IMR-90 (cell line): ENCODE results near the gene TMEM129. TPM values are rescaled to one million over a fixed set of nuclear protein-coding genes. Genes with fewer than 3 reads are reported as not detected.

Experiments
- ATAC-seq: fragments of 200-7000 bp; cut with Tn5 transposase; 2 replicates; pipeline ENCODE4 v1.9.1; 2020; ENCODE audit warnings: low read depth, mild to moderate bottlenecking, moderate library complexity
- BruUV-seq: library from RNA; stranded (reverse); fragments of 400-500 nt; replicated peaks from 2 replicates; lab custom pipeline; 2021; lab: Mats Ljungman, UMichigan
- CTCF ChIA-PET: fragments of 300-600 bp; formaldehyde crosslinking; extraction: SDS; loops from one replicate; lab custom pipeline; 2021; ENCODE audit warnings: antibody characterized with exemption; lab: Yijun Ruan, JAX
- POLR2A ChIA-PET: fragments of 300-600 bp; sonication (Branson Sonifier 250); formaldehyde crosslinking; loops from one replicate; lab custom pipeline; 2022; ENCODE audit warnings: antibody characterized with exemption; ENCODE audit not compliant: unreplicated experiment; lab: Charles Lee
- DNase-seq: peaks from one replicate; pipeline ENCODE4 v3.0.0; 2013
- H2AFZ ChIP-seq: replicated peaks from 2 replicates; pipeline ENCODE3; 2013; ENCODE audit warnings: low read length, mild to moderate bottlenecking; ENCODE audit not compliant: poor library complexity
- H2AK5ac ChIP-seq: 2 replicates; pipeline ENCODE4 v1.6.1; 2013; ENCODE audit warnings: low read depth, low read length, inconsistent platforms
- H2AK9ac ChIP-seq: replicated peaks from 2 replicates; pipeline ENCODE3; 2013; ENCODE audit warnings: mild to moderate bottlenecking, low read depth, low read length, moderate library complexity; ENCODE audit not compliant: poor library complexity
- H2BK120ac ChIP-seq: 2 replicates; pipeline ENCODE4 v1.6.1; 2013; ENCODE audit warnings: low read depth, low read length, inconsistent platforms
- H2BK15ac ChIP-seq: 3 replicates; pipeline ENCODE4 v1.6.1; 2013; ENCODE audit warnings: low read depth, low read length, inconsistent platforms
- H2BK20ac ChIP-seq: 2 replicates; pipeline ENCODE4 v1.6.1; 2013; ENCODE audit warnings: low read depth, mild to moderate bottlenecking, inconsistent platforms, low read length, moderate library complexity
- H2BK5ac ChIP-seq: 2 replicates; pipeline ENCODE4 v1.6.1; 2013; ENCODE audit warnings: mild to moderate bottlenecking, low read depth, low read length, inconsistent platforms; ENCODE audit not compliant: poor library complexity, severe bottlenecking
- H3K14ac ChIP-seq: replicated peaks from 2 replicates; pipeline ENCODE4 v1.6.1; 2013; ENCODE audit warnings: low read depth, low read length, inconsistent platforms
- H3K18ac ChIP-seq: 2 replicates; pipeline ENCODE4 v1.6.1; 2013; ENCODE audit warnings: low read depth, low read length, control low read depth
- H3K23ac ChIP-seq: 2 replicates; pipeline ENCODE4 v1.6.1; 2013; ENCODE audit warnings: low read depth, low read length, inconsistent platforms
- H3K27ac ChIP-seq: 2 replicates; pipeline ENCODE4 v1.5.1; 2013; ENCODE audit warnings: mild to moderate bottlenecking, control low read depth, low read length; ENCODE audit not compliant: insufficient read depth
- H3K27me3 ChIP-seq: 2 replicates; pipeline ENCODE4 v1.6.1; 2013; ENCODE audit warnings: low read length; ENCODE audit not compliant: control insufficient read depth, insufficient read depth
- H3K36me3 ChIP-seq: 2 replicates; pipeline ENCODE4 v1.6.1; 2013; ENCODE audit warnings: low read length, mixed read lengths; ENCODE audit not compliant: control insufficient read depth, insufficient read depth
- H3K4ac ChIP-seq: 2 replicates; pipeline ENCODE4 v1.6.1; 2013; ENCODE audit warnings: low read depth, low read length, inconsistent platforms
- H3K4me1 ChIP-seq: 2 replicates; pipeline ENCODE4 v1.6.1; 2013; ENCODE audit warnings: low read length, mixed read lengths; ENCODE audit not compliant: control insufficient read depth, insufficient read depth
- H3K4me2 ChIP-seq: 2 replicates; pipeline ENCODE4 v1.6.1; 2013; ENCODE audit warnings: low read depth, mild to moderate bottlenecking, control low read depth, low read length, moderate library complexity
- H3K4me3 ChIP-seq: 2 replicates; pipeline ENCODE4 v1.5.1; 2013; ENCODE audit warnings: low read depth, mild to moderate bottlenecking, control low read depth, low read length, moderate library complexity; ENCODE audit not compliant: insufficient read depth
- H3K56ac ChIP-seq: 2 replicates; pipeline ENCODE4 v1.6.1; 2013; ENCODE audit warnings: low read length, inconsistent platforms; ENCODE audit not compliant: insufficient read depth; ENCODE audit errors: extremely low read depth
- H3K79me1 ChIP-seq, 2 experiments: 2 replicates each; pipeline ENCODE4 v1.6.1; 2013; ENCODE audit warnings: low read length in 2 of 2, inconsistent platforms in 1 of 2, low read depth in 1 of 2
- H3K9ac ChIP-seq: 2 replicates; pipeline ENCODE4 v1.6.1; 2013; ENCODE audit warnings: low read depth, low read length, control low read depth
- H3K9me1 ChIP-seq: 2 replicates; pipeline ENCODE4 v1.6.1; 2013; ENCODE audit warnings: low read length, inconsistent platforms; ENCODE audit not compliant: insufficient read depth
- H3K9me3 ChIP-seq: 2 replicates; pipeline ENCODE4 v1.6.1; 2013; ENCODE audit warnings: low read length; ENCODE audit not compliant: control insufficient read depth, insufficient read depth
- H4K20me1 ChIP-seq: 2 replicates; pipeline ENCODE4 v1.6.1; 2013; ENCODE audit warnings: low read length, inconsistent platforms; ENCODE audit not compliant: insufficient read depth
- H4K5ac ChIP-seq: 2 replicates; pipeline ENCODE4 v1.6.1; 2013; ENCODE audit warnings: mild to moderate bottlenecking, low read depth, low read length, control low read depth
- H4K8ac ChIP-seq, 2 experiments: 2 replicates each; pipeline ENCODE4 v1.6.1; 2013; ENCODE audit warnings: low read depth in 2 of 2, low read length in 2 of 2, control low read depth in 1 of 2, inconsistent platforms in 1 of 2
- H4K91ac ChIP-seq: 2 replicates; pipeline ENCODE4 v1.6.1; 2013; ENCODE audit warnings: low read depth, low read length, inconsistent platforms; ENCODE audit not compliant: insufficient read depth
- BHLHE40 ChIP-seq: fragments of 150-350 bp; IDR thresholded peaks from 2 replicates; pipeline ENCODE4 v1.6.1; 2016; ENCODE audit warnings: mild to moderate bottlenecking, low read depth, low read length
- CEBPB ChIP-seq: IDR thresholded peaks from 2 replicates; pipeline ENCODE4 v1.6.1; 2012; ENCODE audit warnings: low read depth, low read length, improper control_type of control experiment
- CHD1 ChIP-seq: IDR thresholded peaks from 2 replicates; pipeline ENCODE4 v1.6.1; 2012; ENCODE audit warnings: low read depth, low read length, improper control_type of control experiment
- FOS ChIP-seq: fragments of 150-350 bp; IDR thresholded peaks from 2 replicates; pipeline ENCODE4 v1.6.1; 2016; ENCODE audit warnings: low read depth, low read length
- MAFK ChIP-seq: IDR thresholded peaks from 2 replicates; pipeline ENCODE4 v1.6.1; 2012; ENCODE audit warnings: low read depth, low read length, improper control_type of control experiment
- MAZ ChIP-seq: IDR thresholded peaks from 2 replicates; pipeline ENCODE4 v1.6.1; 2012; ENCODE audit warnings: low read depth, mild to moderate bottlenecking, low read length, improper control_type of control experiment, moderate library complexity, borderline replicate concordance
- MXI1 ChIP-seq: IDR thresholded peaks from 2 replicates; pipeline ENCODE4 v1.6.1; 2012; ENCODE audit warnings: low read depth, mild to moderate bottlenecking, low read length, moderate library complexity, borderline replicate concordance
- NFE2L2 ChIP-seq: fragments of 150-350 bp; IDR thresholded peaks from 2 replicates; pipeline ENCODE4 v1.6.1; 2016; ENCODE audit warnings: low read depth, mild to moderate bottlenecking, low read length
- POLR2A ChIP-seq: IDR thresholded peaks from 2 replicates; pipeline ENCODE4 v1.6.1; 2012; ENCODE audit warnings: mild to moderate bottlenecking, low read depth, low read length
- RAD21 ChIP-seq: IDR thresholded peaks from 2 replicates; pipeline ENCODE4 v1.6.1; 2012; ENCODE audit warnings: low read length, improper control_type of control experiment
- RCOR1 ChIP-seq: IDR thresholded peaks from 2 replicates; pipeline ENCODE4 v1.6.1; 2012; ENCODE audit warnings: mild to moderate bottlenecking, low read length, improper control_type of control experiment; ENCODE audit not compliant: insufficient replicate concordance
- RFX5 ChIP-seq: IDR thresholded peaks from 2 replicates; pipeline ENCODE4 v1.8.0; 2012; ENCODE audit warnings: low read depth, mild to moderate bottlenecking, low read length, moderate library complexity
- SMC3 ChIP-seq: fragments of 150-350 bp; IDR thresholded peaks from 2 replicates; pipeline ENCODE4 v1.6.1; 2016; ENCODE audit warnings: low read depth, mild to moderate bottlenecking, antibody characterized with exemption, low read length, moderate library complexity
- WGBS, 2 experiments: methylation state at CpG; one replicate each; pipeline versions ENCODE4 v1.1.5 to v1.1.7; 2013; ENCODE audit warnings: missing lambda C conversion rate in 2 of 2; ENCODE audit not compliant: insufficient read length in 1 of 2; ENCODE audit errors: extremely low coverage in 2 of 2; 5-methylcytosine and 5-hydroxymethylcytosine counted together
- dilution Hi-C: fragments of 300-500 bp; cut with HindIII; formaldehyde crosslinking; loops from one replicate; pipeline ENCODE4 v1.14.3; 2018; ENCODE audit warnings: low sequenced_read_pairs; ENCODE audit not compliant: unreplicated experiment
- in situ Hi-C: fragments of 300-500 bp; cut with MboI; formaldehyde crosslinking; loops from 3 replicates; pipeline ENCODE4 v1.14.3; 2019; ENCODE audit warnings: low sequenced_read_pairs, inconsistent platforms, mixed read lengths
- intact Hi-C: fragments of 100-400 bp; cut with micrococcal nuclease; formaldehyde crosslinking; loops from 2 replicates; pipeline ENCODE4 v1.10.0; 2022
- polyA plus RNA-seq, 3 experiments: library from polyadenylated mRNA; depleted of rRNA; stranded (reverse); fragments of >200 nt; gene quantifications; 2 replicates each; pipeline ENCODE4 v1.2.3, GENCODE V29; 2012; ENCODE audit warnings: low replicate concordance in 1 of 3
- total RNA-seq: library from RNA; depleted of rRNA; stranded (reverse); fragments of >200 nt; gene quantifications from 2 replicates; pipeline ENCODE4 v1.2.3, GENCODE V29; 2012
- TF ChIP-seq, protein P1 (sequence below): fragments of 150-350 bp; IDR thresholded peaks from 2 replicates; pipeline ENCODE4 v1.6.1; 2016; ENCODE audit warnings: low read depth, mild to moderate bottlenecking, low read length, moderate library complexity, borderline replicate concordance
- TF ChIP-seq, protein P2 (sequence below): fragments of 150-350 bp; IDR thresholded peaks from 2 replicates; pipeline ENCODE4 v1.6.1; 2017; ENCODE audit warnings: mild to moderate bottlenecking, antibody characterized with exemption, low read length, low read depth

The TMEM129 gene
- total and polyA plus RNA-seq, 2 of the 4 experiments (the other 2 are of a cell fraction): 6.6 to 26.6 TPM

DNA sequence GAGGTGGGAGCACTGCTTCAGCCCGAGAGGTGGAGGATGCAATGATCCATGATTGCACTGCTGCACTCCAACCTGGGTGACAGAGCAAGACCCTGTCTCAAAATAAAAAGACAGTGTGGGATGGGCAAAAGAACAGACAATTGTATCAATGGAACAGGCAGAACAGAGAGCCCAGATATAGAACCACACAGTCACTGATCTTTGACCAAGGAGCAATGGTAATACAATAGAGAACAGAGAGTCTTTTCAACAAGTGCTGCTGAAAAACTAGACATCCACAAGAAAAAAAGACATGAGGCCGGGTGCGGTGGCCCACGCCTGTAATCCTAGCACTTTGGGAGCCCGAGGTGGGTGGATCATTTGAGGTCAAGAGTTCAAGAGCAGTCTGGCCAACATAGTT is 42.9 kb downstream of the TMEM129 start:
- no peak overlapping the region for H2BK120ac ChIP-seq
- ChIA-PET CTCF (interaction anchor here (0.7 kb wide), 1 partner anchor 15 kb away, joined by 3 read pairs; no protein-coding TSS in a partner anchor), POLR2A (no interaction called here)
- no peak overlapping the region for H3K18ac ChIP-seq
- in situ Hi-C loops: no loop called here
- no peak overlapping the region for H2BK5ac ChIP-seq
- no TSS peak for BruUV-seq
- TF ChIP-seq, protein P1, sequence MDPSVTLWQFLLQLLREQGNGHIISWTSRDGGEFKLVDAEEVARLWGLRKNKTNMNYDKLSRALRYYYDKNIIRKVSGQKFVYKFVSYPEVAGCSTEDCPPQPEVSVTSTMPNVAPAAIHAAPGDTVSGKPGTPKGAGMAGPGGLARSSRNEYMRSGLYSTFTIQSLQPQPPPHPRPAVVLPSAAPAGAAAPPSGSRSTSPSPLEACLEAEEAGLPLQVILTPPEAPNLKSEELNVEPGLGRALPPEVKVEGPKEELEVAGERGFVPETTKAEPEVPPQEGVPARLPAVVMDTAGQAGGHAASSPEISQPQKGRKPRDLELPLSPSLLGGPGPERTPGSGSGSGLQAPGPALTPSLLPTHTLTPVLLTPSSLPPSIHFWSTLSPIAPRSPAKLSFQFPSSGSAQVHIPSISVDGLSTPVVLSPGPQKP: no peak
- TF ChIP-seq RFX5: no peak
- TF ChIP-seq SMC3: no peak
- TF ChIP-seq RCOR1: no peak
- no peak for TF ChIP-seq RAD21
- no peak for TF ChIP-seq CHD1
- TF ChIP-seq NFE2L2: no peak
- no peak for TF ChIP-seq MAZ
- no peak for TF ChIP-seq MXI1
- no peak for TF ChIP-seq CEBPB
- no peak for TF ChIP-seq POLR2A
- no peak for TF ChIP-seq MAFK
- no peak for TF ChIP-seq FOS
- TF ChIP-seq BHLHE40: no peak
- TF ChIP-seq, protein P2, sequence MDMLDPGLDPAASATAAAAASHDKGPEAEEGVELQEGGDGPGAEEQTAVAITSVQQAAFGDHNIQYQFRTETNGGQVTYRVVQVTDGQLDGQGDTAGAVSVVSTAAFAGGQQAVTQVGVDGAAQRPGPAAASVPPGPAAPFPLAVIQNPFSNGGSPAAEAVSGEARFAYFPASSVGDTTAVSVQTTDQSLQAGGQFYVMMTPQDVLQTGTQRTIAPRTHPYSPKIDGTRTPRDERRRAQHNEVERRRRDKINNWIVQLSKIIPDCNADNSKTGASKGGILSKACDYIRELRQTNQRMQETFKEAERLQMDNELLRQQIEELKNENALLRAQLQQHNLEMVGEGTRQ: no peak
- H2AK9ac ChIP-seq: no peak overlapping the region
- H4K91ac ChIP-seq: no peak overlapping the region
- H3K9me3 ChIP-seq: no peaks in the 10 kb centered on the region
- H4K5ac ChIP-seq: no peak overlapping the region
- H2AFZ ChIP-seq: no peak overlapping the region
- no peak overlapping the region for H2BK15ac ChIP-seq
- dilution Hi-C loops: no loop called here
- H3K4me3 ChIP-seq: no peak overlapping the region
- no peak overlapping the region for H2BK20ac ChIP-seq
- ATAC-seq: no peak
- no peak overlapping the region for H3K14ac ChIP-seq
- no peak for DNase-seq
- no peaks in the 10 kb centered on the region for H3K27me3 ChIP-seq
- H3K23ac ChIP-seq: no peak overlapping the region
- peaks cover 3% of the 10 kb centered on the region; the same call in 1 of the 2 replicates for H3K4me1 ChIP-seq
- H3K79me1 ChIP-seq: peaks cover 0 to 7% of the 10 kb centered on the region in 2 experiments; a peak in 2 of 4 replicates
- peaks cover 4% of the 10 kb centered on the region; the same call in 1 of the 2 replicates for H3K9me1 ChIP-seq
- H3K56ac ChIP-seq: no peak overlapping the region
- H3K9ac ChIP-seq: no peak overlapping the region
- no peak overlapping the region for H4K8ac ChIP-seq
- intact Hi-C loops: no loop called here
- no peaks in the 10 kb centered on the region for H3K36me3 ChIP-seq
- no peak overlapping the region for H3K27ac ChIP-seq
- H2AK5ac ChIP-seq: no peak overlapping the region
- H3K4ac ChIP-seq: no peak overlapping the region
- no CpG with 5 or more reads among the region's 5 CpGs for WGBS, 2 experiments
- peaks cover 3% of the 10 kb centered on the region for H4K20me1 ChIP-seq
- no peak overlapping the region for H3K4me2 ChIP-seq
